Suppressor macrophage treated with lipopolysaccharide for 1 hour (primary cell): Measurements from ENCODE around the gene REV3L.
"Not testable (repeated sequence)": the region's sequence is repeated elsewhere in the genome, so short reads cannot be mapped to it uniquely, and the experiment has no call there.

Experiments used
- DNase-seq, 3 donors: peaks; one replicate each; pipeline ENCODE4 v3.0.0-alpha.2; 2020 to 2022

The REV3L gene

GRCh38 chr6:111494951-111495635 is 12.1 kb upstream of the REV3L start:
- no peak for DNase-seq

GRCh38 chr6:111492499-111492898 is 9.5 kb upstream of the REV3L start:
- DNase-seq = no peak

DNA sequence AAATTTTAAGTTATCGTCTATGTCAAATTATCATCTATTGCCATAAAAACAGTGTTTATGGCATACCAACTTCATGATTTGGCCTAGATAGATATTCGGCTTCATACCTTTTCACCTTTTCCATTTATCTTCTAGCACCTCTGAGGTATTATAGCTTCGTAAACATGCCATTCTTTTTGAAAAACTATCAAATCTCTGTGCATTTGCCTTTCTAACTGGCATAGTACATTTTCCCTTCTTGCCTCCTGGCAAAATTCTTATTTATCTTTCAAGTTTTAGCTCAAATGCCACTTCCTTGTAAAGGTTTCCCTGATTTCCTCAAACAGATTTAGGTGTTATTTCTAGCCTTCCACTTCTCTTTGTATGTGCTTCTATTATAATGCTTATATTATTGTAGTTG is 7.0 kb upstream of the REV3L start:
- DNase-seq = no peak

DNA sequence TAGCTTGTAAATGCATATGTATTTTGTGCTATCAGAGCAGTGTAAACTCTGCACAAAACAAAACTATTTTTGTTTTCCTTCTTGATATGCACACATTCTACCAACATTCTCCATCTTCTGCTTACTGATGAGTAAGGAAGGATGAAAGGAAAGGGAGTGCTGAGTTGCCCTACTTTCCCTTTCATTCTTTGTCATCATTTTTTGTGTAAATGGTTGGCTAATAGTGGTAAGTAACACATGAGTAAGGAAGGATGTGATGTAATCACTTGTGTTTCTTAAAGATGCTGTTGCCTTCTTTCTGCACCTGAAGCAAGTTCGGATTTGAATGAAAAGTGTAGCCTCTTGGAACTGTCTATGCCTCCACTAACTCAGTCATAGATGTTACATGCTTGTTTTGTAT is 4.6 kb upstream of the REV3L start:
- DNase-seq = peak; percentile 66 to 95 (median 93)

DNA sequence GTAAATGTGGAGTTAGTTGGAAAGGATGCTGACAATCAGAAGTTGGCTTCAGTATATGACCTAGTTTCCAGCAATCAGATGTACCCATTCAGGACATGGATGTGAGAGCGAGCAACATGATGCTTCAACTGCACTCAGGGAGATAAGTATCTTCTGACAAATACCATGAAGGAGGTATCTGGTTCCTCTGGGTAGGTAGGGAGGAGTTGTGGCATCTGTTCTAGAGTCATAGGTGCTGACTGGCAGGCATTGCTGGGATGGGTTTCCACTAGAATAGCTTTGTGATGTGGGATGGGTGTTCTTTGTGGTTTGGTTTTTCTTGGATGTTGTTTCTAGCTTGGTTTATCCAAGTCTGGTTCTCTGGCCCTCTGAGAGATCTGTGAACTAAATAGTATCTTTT is 3.9 kb upstream of the REV3L start:
- DNase-seq = no peak

GRCh38 chr6:111486475-111486874 is 3.5 kb upstream of the REV3L start:
- no peak for DNase-seq

GRCh38 chr6:111485342-111485741 is 2.3 kb upstream of the REV3L start:
- DNase-seq = no peak

- no peak for DNase-seq
These were observed 1.6 kb upstream of the REV3L start for GRCh38 chr6:111484633-111484930.

GRCh38 chr6:111483736-111484632 is 966 bp upstream of the REV3L start:
- peak; percentile 95 to 97 (median 96) for DNase-seq

GRCh38 chr6:111482188-111482958 is 645 bp downstream of the REV3L start:
- DNase-seq = peak; percentile 43 to 69 (median 56)

DNA sequence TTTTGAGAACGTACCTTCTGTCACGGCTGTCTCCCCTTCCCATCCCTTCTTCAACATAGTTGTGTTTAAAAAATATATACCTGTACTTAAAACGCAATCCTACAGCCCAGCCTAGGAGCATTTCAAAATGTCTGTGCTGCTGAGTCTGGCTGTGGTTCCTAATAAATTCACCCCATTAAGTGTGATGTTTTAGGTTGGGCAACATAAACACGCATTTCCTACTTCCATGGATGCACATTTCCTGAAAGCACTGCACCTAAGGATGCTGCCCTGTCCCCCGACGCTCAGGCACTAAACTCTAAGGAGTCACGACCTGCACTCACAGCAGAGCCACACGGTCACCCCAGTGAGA is 1.2 kb downstream of the REV3L start:
- DNase-seq = no peak

DNA sequence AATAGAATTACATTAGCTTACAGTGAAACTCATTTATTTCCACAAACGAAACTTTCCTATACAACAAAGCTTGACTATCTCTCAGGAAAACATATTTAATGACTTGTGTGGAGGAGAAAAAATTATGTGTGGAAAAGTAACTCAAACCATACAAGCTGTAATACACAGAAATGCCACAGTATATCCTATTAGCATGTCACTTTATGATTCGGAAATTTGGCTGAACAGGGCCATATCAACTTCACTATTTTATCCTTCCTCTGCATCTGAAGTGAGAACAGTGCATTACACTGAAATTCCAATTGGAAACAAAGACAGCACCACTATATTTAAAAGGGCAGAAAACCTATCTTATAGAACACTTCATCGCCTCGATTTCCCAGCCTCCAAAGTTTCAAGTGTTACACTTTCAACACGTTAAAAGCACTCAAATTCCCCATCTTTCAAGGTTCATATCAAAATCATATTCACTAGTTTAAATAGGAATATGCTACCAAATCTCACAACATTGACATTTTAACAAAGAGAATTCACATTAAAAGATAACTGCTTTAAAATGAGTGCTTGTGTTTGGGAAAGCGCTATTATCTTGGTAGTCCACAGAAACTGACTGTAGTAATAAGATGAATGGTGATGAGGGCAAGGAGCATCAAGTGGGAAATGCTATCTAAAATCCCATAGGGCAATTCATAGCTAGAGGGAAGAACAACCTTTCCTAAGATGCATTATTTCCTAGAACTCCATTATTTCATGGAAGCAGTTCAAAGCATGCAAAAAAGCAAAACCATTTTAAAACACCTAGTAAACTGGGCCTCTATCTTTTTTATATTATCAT is 1.8 kb downstream of the REV3L start:
- no peak for DNase-seq

GRCh38 chr6:111478749-111479148 is 4.3 kb downstream of the REV3L start:
- DNase-seq = peak; percentile 55 to 77 (median 73)

DNA sequence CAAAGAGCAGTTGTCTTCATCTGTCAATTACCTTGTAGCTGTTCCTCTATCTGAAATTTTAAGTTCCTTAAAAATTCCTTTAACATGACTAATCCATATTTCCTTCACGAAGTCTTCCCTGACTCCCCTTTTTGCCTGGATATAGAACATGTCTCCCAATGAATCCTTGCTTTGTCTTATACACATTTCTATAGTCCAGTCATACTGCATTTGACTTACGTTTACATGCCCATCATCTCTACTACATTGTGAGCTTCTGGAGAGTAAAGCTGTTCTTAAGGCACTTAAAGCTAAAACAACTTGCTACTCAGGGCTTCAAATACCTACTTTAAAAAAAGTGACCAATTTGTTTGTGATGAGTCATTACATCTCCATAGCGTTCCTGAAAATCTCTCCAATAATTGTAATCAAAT is 4.9 kb downstream of the REV3L start:
- DNase-seq = no peak

DNA sequence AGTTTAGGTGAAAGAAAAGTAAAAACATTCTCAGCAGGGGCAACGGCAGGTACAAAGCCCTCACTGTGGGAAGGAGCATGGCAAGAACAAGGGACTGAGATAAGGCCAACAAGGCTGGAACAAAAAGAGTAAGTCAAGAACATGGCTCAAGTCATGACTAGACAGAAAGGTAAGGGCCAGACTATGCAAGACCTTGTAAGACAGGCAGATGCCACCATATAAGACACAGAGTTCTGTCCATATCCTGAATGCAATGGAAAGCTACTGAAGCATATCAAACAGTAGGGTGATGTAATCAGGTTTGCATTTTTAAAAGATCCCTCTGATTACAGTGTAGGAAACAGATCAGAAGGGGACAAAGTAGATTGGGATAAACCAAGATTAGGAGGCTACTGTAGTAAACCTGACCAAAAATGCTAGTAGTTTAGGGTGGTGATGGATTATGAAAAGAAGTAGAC is 5.5 kb downstream of the REV3L start:
- no peak for DNase-seq

- not testable (repeated sequence) for DNase-seq
These were observed 7.0 kb downstream of the REV3L start for GRCh38 chr6:111476061-111476460.

DNA sequence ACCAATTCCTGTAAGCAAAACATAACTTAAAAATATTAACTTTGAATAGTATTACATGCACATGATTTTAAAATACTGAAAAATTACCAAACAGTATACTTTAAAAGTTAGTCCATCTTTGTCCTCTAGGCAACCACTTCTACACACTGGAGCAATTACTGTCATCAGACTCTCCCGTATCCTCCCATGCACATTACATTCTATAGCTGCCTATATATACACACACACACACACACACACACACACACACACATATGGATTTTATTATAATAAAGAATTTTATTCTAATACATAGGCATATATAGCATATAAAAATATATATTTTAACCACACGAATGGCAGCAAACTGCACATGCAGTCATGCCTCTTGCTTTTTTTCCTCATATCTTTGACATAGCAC is 8.2 kb downstream of the REV3L start:
- no peak for DNase-seq

DNA sequence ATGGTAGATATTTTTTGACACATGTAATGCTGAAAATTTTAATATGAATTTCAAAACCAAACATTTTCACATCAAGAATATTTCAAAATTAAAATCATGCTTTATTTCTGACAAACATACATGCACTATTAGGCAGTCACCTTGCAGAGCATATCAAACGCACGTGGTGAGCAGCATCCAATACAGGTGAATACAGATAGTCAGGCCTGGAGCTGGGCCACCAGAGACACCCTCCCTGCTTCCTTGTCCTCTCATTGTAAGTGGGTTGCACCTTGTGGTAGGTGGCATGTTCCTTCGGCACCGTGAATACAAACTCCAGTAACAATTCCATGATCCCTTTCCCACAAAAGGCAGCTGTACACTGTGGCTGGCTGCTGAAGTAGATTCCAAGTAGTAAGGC is 8.9 kb downstream of the REV3L start:
- DNase-seq = no peak

DNA sequence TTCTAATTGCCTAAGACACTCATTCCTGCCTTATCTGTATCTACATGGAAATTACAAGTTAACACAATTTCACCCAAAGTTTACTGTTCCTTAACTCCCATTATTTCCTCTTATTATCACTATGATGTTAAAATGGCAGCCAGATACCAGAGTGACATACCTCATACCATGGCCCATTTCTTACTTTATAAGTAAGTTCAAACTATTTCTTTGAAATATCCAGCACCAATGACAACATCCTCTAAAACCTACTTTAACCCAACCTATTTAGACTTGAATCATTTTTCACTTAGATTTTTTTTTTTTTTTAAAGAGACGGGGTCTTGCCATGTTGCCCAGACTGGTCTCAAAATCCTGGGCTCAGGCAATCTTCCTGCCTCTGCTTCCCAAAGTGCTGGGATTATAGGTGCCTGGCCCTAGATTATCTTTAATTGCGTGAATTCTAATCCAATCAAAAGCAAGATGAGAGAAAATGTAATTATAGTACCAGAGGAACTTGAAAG is 10.0 kb downstream of the REV3L start:
- no peak for DNase-seq

GRCh38 chr6:111471958-111472357 is 11.1 kb downstream of the REV3L start:
- DNase-seq = no peak

- DNase-seq = no peak
These were observed 11.5 kb downstream of the REV3L start for GRCh38 chr6:111471533-111471932.

GRCh38 chr6:111470991-111471390 is 12.0 kb downstream of the REV3L start:
- no peak for DNase-seq

GRCh38 chr6:111469543-111469942 is 13.5 kb downstream of the REV3L start:
- DNase-seq = no peak
